ENCODE measurements around the gene CHST15. TPM values are rescaled to one million over a fixed set of nuclear protein-coding genes. Genes with fewer than 3 reads are reported as not detected.

Gene CHST15
- total and polyA plus RNA-seq, 8 donors: 2.6 to 30.4 (median 14.6) TPM

- H3K36me3 ChIP-seq: peaks cover 0 to 34% (median 29%) of the 10 kb centered on the region in 4 donors
- no peak overlapping the region for H3K27ac ChIP-seq
- intact Hi-C loops (cut with DNase I; ENCODE audit: low total_unique reads): no loop called here
- WGBS, 5 donors: 68 to 75% (median 70%) methylated on average over 18 of the region's 18 CpGs
- peaks cover 0 to 29% (median 4%) of the 10 kb centered on the region in 4 donors for H3K4me1 ChIP-seq
- TF ChIP-seq POLR2A (IDR thresholded peaks at IDR 0.05) (no peak), EP300 (IDR thresholded peaks at IDR 0.05) (no peak), CTCF (IDR thresholded peaks at IDR 0.05) (no peak), POLR2AphosphoS5 (IDR thresholded peaks at IDR 0.05) (no peak)
- no peaks in the 10 kb centered on the region for H3K27me3 ChIP-seq
- DNase-seq: no peak
- no peak overlapping the region for H3K4me3 ChIP-seq
- H3K9me3 ChIP-seq: no peaks in the 10 kb centered on the region
These were observed 72.2 kb downstream of the CHST15 start for GRCh38 chr10:124020981-124021815.

DNA sequence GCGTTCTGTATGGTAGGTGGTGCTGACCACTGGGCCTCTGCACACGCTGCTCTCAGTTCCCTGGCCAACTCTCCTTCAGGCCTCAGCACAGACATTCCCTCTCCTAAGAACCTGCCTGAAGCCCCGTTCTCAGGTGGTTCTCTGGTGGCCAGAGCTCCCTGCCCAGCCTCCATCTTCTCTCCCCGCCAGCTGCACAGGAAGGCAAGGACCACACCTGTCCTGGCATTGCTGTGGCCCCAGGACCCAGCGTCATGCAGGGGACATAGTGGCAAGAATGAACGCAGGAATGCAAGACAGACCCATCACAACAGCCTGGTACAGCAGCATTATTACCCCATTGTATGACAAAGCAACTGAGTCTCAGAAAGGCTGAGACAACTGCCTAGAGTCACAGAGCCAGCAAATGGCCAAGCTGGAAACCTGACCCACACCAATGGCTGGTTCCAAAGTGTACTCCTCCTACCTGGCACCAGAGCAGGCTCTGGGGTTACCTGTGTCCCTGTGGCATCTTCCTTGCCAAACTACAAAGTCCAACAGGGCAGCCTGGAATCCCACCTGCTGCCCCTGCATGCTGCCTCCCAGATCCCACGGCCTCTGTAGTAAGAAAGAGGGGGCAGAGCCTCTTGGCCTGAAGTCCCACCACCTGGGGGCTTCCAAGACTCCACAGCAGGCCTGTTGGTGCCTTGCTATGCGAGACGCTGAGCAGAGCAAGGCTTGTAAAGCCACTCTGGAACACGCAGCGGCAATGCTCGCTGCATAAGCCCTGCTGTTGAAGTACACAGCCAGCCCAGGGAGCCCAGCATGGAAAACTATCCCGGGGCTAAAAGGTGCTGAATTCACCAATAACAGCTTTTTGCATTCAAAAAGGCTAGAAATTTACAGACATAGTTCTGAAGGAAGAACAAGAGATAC lies 73.3 kb downstream of the CHST15 start:
- H3K9me3 ChIP-seq: no peaks in the 10 kb centered on the region
- H3K4me1 ChIP-seq: peaks cover 0 to 29% (median 0%) of the 10 kb centered on the region in 4 donors
- no peak overlapping the region for H3K4me3 ChIP-seq
- H3K27me3 ChIP-seq: no peaks in the 10 kb centered on the region
- no peak overlapping the region for H3K27ac ChIP-seq
- TF ChIP-seq POLR2A (IDR thresholded peaks at IDR 0.05) (no peak), CTCF (IDR thresholded peaks at IDR 0.05) (no peak), EP300 (IDR thresholded peaks at IDR 0.05) (no peak), POLR2AphosphoS5 (IDR thresholded peaks at IDR 0.05) (no peak)
- peaks cover 0 to 37% (median 32%) of the 10 kb centered on the region in 4 donors for H3K36me3 ChIP-seq
- WGBS, 5 donors: 76 to 85% (median 81%) methylated on average over 12 to 13 of the region's 13 CpGs
- DNase-seq: no peak
- intact Hi-C loops (cut with DNase I; ENCODE audit: low total_unique reads): no loop called here

GRCh38 chr10:124018886-124019525 lies 74.4 kb downstream of the CHST15 start:
- intact Hi-C loops (cut with DNase I; ENCODE audit: low total_unique reads): no loop called here
- TF ChIP-seq POLR2A (IDR thresholded peaks at IDR 0.05): no peak
- TF ChIP-seq POLR2AphosphoS5 (IDR thresholded peaks at IDR 0.05): no peak
- no peak for TF ChIP-seq CTCF (IDR thresholded peaks at IDR 0.05)
- no peaks in the 10 kb centered on the region for H3K9me3 ChIP-seq
- no peak for DNase-seq
- peaks cover 0 to 30% (median 0%) of the 10 kb centered on the region in 4 donors for H3K4me1 ChIP-seq
- H3K36me3 ChIP-seq: peaks cover 0 to 44% (median 37%) of the 10 kb centered on the region in 4 donors
- 83 to 91% (median 90%) methylated on average over 10 to 19 of the region's 19 CpGs for WGBS, 5 donors
- no peaks in the 10 kb centered on the region for H3K27me3 ChIP-seq
- no peak overlapping the region for H3K4me3 ChIP-seq
- H3K27ac ChIP-seq: no peak overlapping the region

- Histone ChIP-seq H3K27me3 (no peaks in the 10 kb centered on the region), H3K4me1 (peaks cover 0 to 30% (median 0%) of the 10 kb centered on the region in 4 donors), H3K9me3 (peaks cover 0 to 4% (median 0%) of the 10 kb centered on the region in 4 donors), H3K4me3 (no peak overlapping the region), H3K36me3 (peaks cover 0 to 57% (median 44%) of the 10 kb centered on the region in 4 donors), H3K27ac (no peak overlapping the region)
- no peak for DNase-seq
- intact Hi-C loops (cut with DNase I; ENCODE audit: low total_unique reads): no loop called here
- TF ChIP-seq POLR2A (IDR thresholded peaks at IDR 0.05): no peak
- TF ChIP-seq POLR2AphosphoS5 (IDR thresholded peaks at IDR 0.05): no peak
- TF ChIP-seq CTCF (IDR thresholded peaks at IDR 0.05): no peak
- no peak for TF ChIP-seq EP300 (IDR thresholded peaks at IDR 0.05)
- 75 to 88% (median 85%) methylated on average over 5 of the region's 5 CpGs for WGBS, 5 donors
These were observed 75.7 kb downstream of the CHST15 start for GRCh38 chr10:124017729-124018128.
